Breast epithelium (tissue), 4 donors: Measurements from ENCODE around the gene IGSF6. TPM values are rescaled to one million over a fixed set of nuclear protein-coding genes. Genes with fewer than 3 reads are reported as not detected.

Experiments used
- DNase-seq, 2 donors: peaks; one replicate each; pipeline ENCODE4 v3.0.0-alpha.2; 2019; ENCODE audit warnings: low spot score in 2 of 2
- H3K27ac ChIP-seq, 2 donors: fragments of 200-600 bp; sonication (generic) in 1 of 2; one replicate each; pipeline ENCODE4 v1.5.1; 2016 to 2019; ENCODE audit warnings: mild to moderate bottlenecking in 1 of 2
- H3K27me3 ChIP-seq, 2 donors: fragments of 200-600 bp; sonication (generic) in 1 of 2; one replicate each; pipeline versions ENCODE4 v1.5.1 to v1.6.0; 2017 to 2019; ENCODE audit warnings: control low read depth in 1 of 2, mild to moderate bottlenecking in 1 of 2
- H3K36me3 ChIP-seq: fragments of 200-600 bp; one replicate; pipeline ENCODE4 v1.5.1; 2019
- H3K4me1 ChIP-seq, 2 donors: fragments of 200-600 bp; sonication (generic); one replicate each; pipeline ENCODE4 v1.5.1; 2016 to 2019; ENCODE audit warnings: control low read depth in 1 of 2
- H3K4me3 ChIP-seq, 3 donors: fragments of 200-600 bp; sonication (generic); 1 replicate in 2 of 3; 2 replicates in 1 of 3; pipeline ENCODE4 v1.5.1; 2016 to 2019; ENCODE audit warnings: mild to moderate bottlenecking in 3 of 3, moderate library complexity in 2 of 3
- H3K9me3 ChIP-seq, 2 donors: fragments of 200-600 bp; sonication (generic) in 1 of 2; one replicate each; pipeline ENCODE4 v1.5.1; 2016 to 2019; ENCODE audit warnings: control low read depth in 1 of 2
- CTCF ChIP-seq, 3 donors: fragments of 450-650 bp; IDR thresholded peaks; one replicate each; pipeline ENCODE4 v1.5.1; 2016 to 2017; ENCODE audit warnings: antibody characterized with exemption in 3 of 3, mild to moderate bottlenecking in 3 of 3, moderate library complexity in 3 of 3
- POLR2A ChIP-seq: fragments of 450-650 bp; IDR thresholded peaks from one replicate; pipeline ENCODE4 v1.6.1; 2016; ENCODE audit warnings: antibody characterized with exemption, mild to moderate bottlenecking, moderate library complexity
- POLR2AphosphoS5 ChIP-seq, 3 donors: sonication (generic); formaldehyde crosslinking; IDR thresholded peaks; one replicate each; pipeline ENCODE4 v1.6.1; 2017; ENCODE audit warnings: antibody characterized with exemption in 3 of 3
- intact Hi-C: fragments of 100-400 bp; cut with DNase I; formaldehyde crosslinking; loops from one replicate; pipeline ENCODE4 v1.15.1; 2023; ENCODE audit warnings: low total_unique reads
- total RNA-seq, 3 donors: library from RNA; depleted of rRNA; stranded (reverse); fragments of >200 nt; gene quantifications; one replicate each; pipeline ENCODE4 v1.1.0, GENCODE V29; 2016

The IGSF6 gene
- total RNA-seq, 3 donors from 2014 or later, result 0.33 to 13.2 (median 6.7) TPM

- intact Hi-C loops, result no loop called here
- no peaks in the 10 kb centered on the region for H3K4me1 ChIP-seq
- H3K27me3 ChIP-seq, result no peaks in the 10 kb centered on the region
- H3K36me3 ChIP-seq, result no peaks in the 10 kb centered on the region
- DNase-seq, result no peak
- TF ChIP-seq CTCF (IDR thresholded peaks at IDR 0.05) (no peak), POLR2A (no peak), POLR2AphosphoS5 (IDR thresholded peaks at IDR 0.05) (no peak)
- H3K4me3 ChIP-seq, result no peak overlapping the region
- no peak overlapping the region for H3K27ac ChIP-seq
- no peaks in the 10 kb centered on the region for H3K9me3 ChIP-seq
These were observed 61.6 kb downstream of the IGSF6 start for GRCh38 chr16:21590796-21591195.

GRCh38 chr16:21590287-21590686 is 62.1 kb downstream of the IGSF6 start:
- H3K27me3 ChIP-seq, result no peaks in the 10 kb centered on the region
- H3K9me3 ChIP-seq, result no peaks in the 10 kb centered on the region
- H3K27ac ChIP-seq, result no peak overlapping the region
- H3K36me3 ChIP-seq, result no peaks in the 10 kb centered on the region
- no peak overlapping the region for H3K4me3 ChIP-seq
- no peaks in the 10 kb centered on the region for H3K4me1 ChIP-seq
- DNase-seq, result no peak
- intact Hi-C loops, result no loop called here
- TF ChIP-seq POLR2AphosphoS5 (IDR thresholded peaks at IDR 0.05), result no peak
- no peak for TF ChIP-seq CTCF (IDR thresholded peaks at IDR 0.05)
- no peak for TF ChIP-seq POLR2A

- H3K27ac ChIP-seq, result no peak overlapping the region
- intact Hi-C loops, result loop anchor here (5.0 kb wide), 1 partner anchor 1163 kb away; no protein-coding TSS in a partner anchor
- DNase-seq, result no peak
These were observed 62.9 kb downstream of the IGSF6 start for GRCh38 chr16:21589551-21589950.

More at GRCh38 chr16:21589551-21589950, 62.9 kb downstream of the IGSF6 start:
- no peaks in the 10 kb centered on the region for H3K4me1 ChIP-seq
- TF ChIP-seq POLR2A (no peak), CTCF (IDR thresholded peaks at IDR 0.05) (no peak), POLR2AphosphoS5 (IDR thresholded peaks at IDR 0.05) (no peak)
- H3K4me3 ChIP-seq, result no peak overlapping the region
- H3K9me3 ChIP-seq, result no peaks in the 10 kb centered on the region
- H3K27me3 ChIP-seq, result no peaks in the 10 kb centered on the region
- H3K36me3 ChIP-seq, result no peaks in the 10 kb centered on the region

Other genes starting within 250 kb of the IGSF6 start
- gene METTL9, start 53.0 kb downstream of the IGSF6 start, total RNA-seq, result 100 to 1,000 TPM; 121 to 162 (median 136) TPM
- 1 to 10 TPM in 1 of 3 donors, under 1 TPM in 1, not detected in 1; 0.96 to 1.5 TPM for gene OTOA, start 11.4 kb upstream of the IGSF6 start, total RNA-seq
- gene NPIPB4, start 205.1 kb upstream of the IGSF6 start, total RNA-seq, result 100 to 1,000 TPM in 1 of 3 donors, 10 to 100 TPM in 2; 70.4 to 110 (median 96.8) TPM